Hematopoietic multipotent progenitor cell treated with erythropoietin and hydrocortisone succinate and interleukin-3 and kit ligand, for 8 days (in vitro differentiated cells): ENCODE results near the gene SLC17A4.

Experiments
- DNase-seq: peaks from one replicate; pipeline ENCODE4 v3.0.0-alpha.2; 2015

Gene SLC17A4

GRCh38 chr6:25821341-25821740 is 66.8 kb downstream of the SLC17A4 start:
- DNase-seq = no peak

- no peak for DNase-seq
These were observed 74.8 kb downstream of the SLC17A4 start for GRCh38 chr6:25829375-25829774.

- no peak for DNase-seq
These were observed 75.9 kb downstream of the SLC17A4 start for GRCh38 chr6:25830458-25830857.
